Measurements from ENCODE around the gene TESK1.

DNA sequence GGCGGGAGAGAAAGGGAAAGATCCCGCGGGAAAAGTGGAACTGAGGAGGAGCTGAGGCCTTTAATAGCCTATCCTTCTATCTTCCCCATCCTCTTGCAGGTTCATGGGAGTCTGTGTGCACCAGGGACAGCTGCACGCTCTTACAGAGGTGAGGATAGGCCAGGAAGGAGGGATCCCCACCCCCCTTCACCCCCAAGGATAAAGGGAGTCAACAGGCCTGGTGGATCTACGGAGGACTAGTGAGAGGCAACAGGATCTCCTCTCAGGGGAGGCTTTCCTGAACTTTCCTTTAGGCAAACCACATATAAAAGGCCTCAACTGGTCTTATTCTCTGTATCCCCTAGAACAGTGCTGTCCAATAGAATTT lies 1.1 kb downstream of the TESK1 start:
- TF ChIP-seq, protein P1, sequence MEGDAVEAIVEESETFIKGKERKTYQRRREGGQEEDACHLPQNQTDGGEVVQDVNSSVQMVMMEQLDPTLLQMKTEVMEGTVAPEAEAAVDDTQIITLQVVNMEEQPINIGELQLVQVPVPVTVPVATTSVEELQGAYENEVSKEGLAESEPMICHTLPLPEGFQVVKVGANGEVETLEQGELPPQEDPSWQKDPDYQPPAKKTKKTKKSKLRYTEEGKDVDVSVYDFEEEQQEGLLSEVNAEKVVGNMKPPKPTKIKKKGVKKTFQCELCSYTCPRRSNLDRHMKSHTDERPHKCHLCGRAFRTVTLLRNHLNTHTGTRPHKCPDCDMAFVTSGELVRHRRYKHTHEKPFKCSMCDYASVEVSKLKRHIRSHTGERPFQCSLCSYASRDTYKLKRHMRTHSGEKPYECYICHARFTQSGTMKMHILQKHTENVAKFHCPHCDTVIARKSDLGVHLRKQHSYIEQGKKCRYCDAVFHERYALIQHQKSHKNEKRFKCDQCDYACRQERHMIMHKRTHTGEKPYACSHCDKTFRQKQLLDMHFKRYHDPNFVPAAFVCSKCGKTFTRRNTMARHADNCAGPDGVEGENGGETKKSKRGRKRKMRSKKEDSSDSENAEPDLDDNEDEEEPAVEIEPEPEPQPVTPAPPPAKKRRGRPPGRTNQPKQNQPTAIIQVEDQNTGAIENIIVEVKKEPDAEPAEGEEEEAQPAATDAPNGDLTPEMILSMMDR (IDR thresholded peaks at IDR 0.05): no peak
- no peak for TF ChIP-seq POLR2A (IDR thresholded peaks at IDR 0.05)
